Measurements from ENCODE around the gene CDKN1B. TPM values are rescaled to one million over a fixed set of nuclear protein-coding genes. Genes with fewer than 3 reads are reported as not detected.

CDKN1B gene
- total RNA-seq, 3 donors from 2014 or later (not counting 1 experiment from before 2014, with no cell fraction given) = 119 to 207 (median 130) TPM

DNA sequence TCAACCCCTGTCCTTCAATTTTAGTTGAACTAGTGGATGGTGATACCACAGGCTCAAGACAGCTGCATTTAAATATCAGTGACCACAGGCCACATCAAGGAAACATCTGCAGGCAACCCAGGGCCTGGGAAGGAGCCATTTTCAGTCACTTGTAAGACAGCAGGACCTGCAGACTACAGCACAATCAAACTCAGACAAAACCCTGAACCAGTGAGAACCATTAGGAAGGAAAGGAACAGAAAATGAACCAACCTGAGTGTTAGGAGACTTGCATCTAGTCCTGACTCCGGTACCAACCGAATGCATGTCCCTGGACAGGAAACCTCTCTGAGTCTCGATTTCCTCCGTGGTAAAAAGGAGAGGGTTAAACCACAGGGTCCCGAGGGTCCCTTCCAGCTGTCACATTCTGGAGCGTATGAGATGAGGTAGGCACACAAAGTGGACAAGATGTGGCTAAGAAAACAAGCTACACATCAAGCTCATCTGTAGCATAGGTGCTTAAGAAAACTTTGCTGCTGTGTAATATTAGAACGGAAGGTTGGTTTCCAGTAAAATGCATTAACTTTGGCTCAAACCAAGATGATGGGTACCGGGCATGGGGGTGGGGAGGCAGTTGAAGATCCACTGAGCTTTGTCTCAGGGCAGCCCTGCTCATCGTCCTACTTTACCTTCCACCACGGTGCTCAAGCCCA lies 1.6 kb upstream of the CDKN1B start:
- H3K27me3 Mint-ChIP-seq (ENCODE audit: low read depth in 2 of 2) = no peaks in the 10 kb centered on the region
- DNase-seq = peak in 1 of 2 donors; percentile 61
- peak overlapping the region; percentile 99 to 100 for H3K27ac Mint-ChIP-seq
- peak overlapping the region; percentile 100 for H3K4me3 ChIP-seq (ENCODE audit: low read length)
- peak overlapping the region; percentile 99 for H3K27ac ChIP-seq (ENCODE audit: low read length)
- H3K4me1 Mint-ChIP-seq = peaks cover 69 to 71% of the 10 kb centered on the region in 2 donors
- no peaks in the 10 kb centered on the region for H3K9me3 Mint-ChIP-seq
- H3K36me3 Mint-ChIP-seq = peaks cover 23% of the 10 kb centered on the region
- H3K4me1 ChIP-seq (ENCODE audit: control insufficient read depth, insufficient read depth, low read length) = peaks cover 40% of the 10 kb centered on the region
- H3K9me3 ChIP-seq (ENCODE audit: control insufficient read depth, insufficient read depth, low read length) = no peaks in the 10 kb centered on the region
- TF ChIP-seq, protein P1, sequence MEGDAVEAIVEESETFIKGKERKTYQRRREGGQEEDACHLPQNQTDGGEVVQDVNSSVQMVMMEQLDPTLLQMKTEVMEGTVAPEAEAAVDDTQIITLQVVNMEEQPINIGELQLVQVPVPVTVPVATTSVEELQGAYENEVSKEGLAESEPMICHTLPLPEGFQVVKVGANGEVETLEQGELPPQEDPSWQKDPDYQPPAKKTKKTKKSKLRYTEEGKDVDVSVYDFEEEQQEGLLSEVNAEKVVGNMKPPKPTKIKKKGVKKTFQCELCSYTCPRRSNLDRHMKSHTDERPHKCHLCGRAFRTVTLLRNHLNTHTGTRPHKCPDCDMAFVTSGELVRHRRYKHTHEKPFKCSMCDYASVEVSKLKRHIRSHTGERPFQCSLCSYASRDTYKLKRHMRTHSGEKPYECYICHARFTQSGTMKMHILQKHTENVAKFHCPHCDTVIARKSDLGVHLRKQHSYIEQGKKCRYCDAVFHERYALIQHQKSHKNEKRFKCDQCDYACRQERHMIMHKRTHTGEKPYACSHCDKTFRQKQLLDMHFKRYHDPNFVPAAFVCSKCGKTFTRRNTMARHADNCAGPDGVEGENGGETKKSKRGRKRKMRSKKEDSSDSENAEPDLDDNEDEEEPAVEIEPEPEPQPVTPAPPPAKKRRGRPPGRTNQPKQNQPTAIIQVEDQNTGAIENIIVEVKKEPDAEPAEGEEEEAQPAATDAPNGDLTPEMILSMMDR (IDR thresholded peaks at IDR 0.05) = no peak
- no peaks in the 10 kb centered on the region for H3K27me3 ChIP-seq (ENCODE audit: control insufficient read depth, insufficient read depth, low read length)
- no peak for ATAC-seq
- H3K36me3 ChIP-seq (ENCODE audit: control insufficient read depth, insufficient read depth, low read length) = peaks cover 22% of the 10 kb centered on the region
- WGBS (ENCODE audit: insufficient coverage) = 0% methylated on average over 9 of the region's 10 CpGs
- peak overlapping the region; percentile 97 for H3K4me3 Mint-ChIP-seq
- intact Hi-C loops (cut with micrococcal nuclease) = loop anchor here (1.0 to 10.0 kb wide), 6 partner anchors 19 to 1061 kb away; partner anchors contain the start of genes BORCS5, DUSP16, GPR19 and GSG1

GRCh38 chr12:12716151-12716792 lies 896 bp upstream of the CDKN1B start:
- H3K36me3 Mint-ChIP-seq = peaks cover 30% of the 10 kb centered on the region
- H3K4me1 ChIP-seq (ENCODE audit: control insufficient read depth, insufficient read depth, low read length) = peaks cover 41% of the 10 kb centered on the region
- no peaks in the 10 kb centered on the region for H3K27me3 ChIP-seq (ENCODE audit: control insufficient read depth, insufficient read depth, low read length)
- WGBS (ENCODE audit: insufficient coverage) = 1% methylated on average over 15 of the region's 15 CpGs
- TF ChIP-seq, protein P1 (IDR thresholded peaks at IDR 0.05) = no peak
- no peaks in the 10 kb centered on the region for H3K9me3 ChIP-seq (ENCODE audit: control insufficient read depth, insufficient read depth, low read length)
- peaks cover 28% of the 10 kb centered on the region for H3K36me3 ChIP-seq (ENCODE audit: control insufficient read depth, insufficient read depth, low read length)
- peak overlapping the region; percentile 99 to 100 for H3K27ac Mint-ChIP-seq
- peak overlapping the region; percentile 97 for H3K4me3 Mint-ChIP-seq
- peak overlapping the region; percentile 99 for H3K27ac ChIP-seq (ENCODE audit: low read length)
- H3K9me3 Mint-ChIP-seq = no peaks in the 10 kb centered on the region
- H3K4me3 ChIP-seq (ENCODE audit: low read length) = peak overlapping the region; percentile 100
- ATAC-seq = no peak
- peak in 1 of 2 donors; percentile 57 for DNase-seq
- H3K4me1 Mint-ChIP-seq = peaks cover 75 to 78% of the 10 kb centered on the region in 2 donors
- no peaks in the 10 kb centered on the region for H3K27me3 Mint-ChIP-seq (ENCODE audit: low read depth in 2 of 2)
- intact Hi-C loops (cut with micrococcal nuclease) = loop anchor here (1.0 to 10.0 kb wide), 5 partner anchors 20 to 1061 kb away; partner anchors contain the start of genes DUSP16, GPR19 and GSG1

DNA sequence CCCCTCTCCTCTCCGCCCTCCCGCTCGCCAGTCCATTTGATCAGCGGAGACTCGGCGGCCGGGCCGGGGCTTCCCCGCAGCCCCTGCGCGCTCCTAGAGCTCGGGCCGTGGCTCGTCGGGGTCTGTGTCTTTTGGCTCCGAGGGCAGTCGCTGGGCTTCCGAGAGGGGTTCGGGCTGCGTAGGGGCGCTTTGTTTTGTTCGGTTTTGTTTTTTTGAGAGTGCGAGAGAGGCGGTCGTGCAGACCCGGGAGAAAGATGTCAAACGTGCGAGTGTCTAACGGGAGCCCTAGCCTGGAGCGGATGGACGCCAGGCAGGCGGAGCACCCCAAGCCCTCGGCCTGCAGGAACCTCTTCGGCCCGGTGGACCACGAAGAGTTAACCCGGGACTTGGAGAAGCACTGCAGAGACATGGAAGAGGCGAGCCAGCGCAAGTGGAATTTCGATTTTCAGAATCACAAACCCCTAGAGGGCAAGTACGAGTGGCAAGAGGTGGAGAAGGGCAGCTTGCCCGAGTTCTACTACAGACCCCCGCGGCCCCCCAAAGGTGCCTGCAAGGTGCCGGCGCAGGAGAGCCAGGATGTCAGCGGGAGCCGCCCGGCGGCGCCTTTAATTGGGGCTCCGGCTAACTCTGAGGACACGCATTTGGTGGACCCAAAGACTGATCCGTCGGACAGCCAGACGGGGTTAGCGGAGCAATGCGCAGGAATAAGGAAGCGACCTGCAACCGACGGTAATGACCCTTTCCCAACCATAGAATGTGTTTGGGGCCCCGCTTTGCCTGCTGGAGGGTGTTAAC lies 615 bp downstream of the CDKN1B start:
- peaks cover 31% of the 10 kb centered on the region for H3K36me3 Mint-ChIP-seq
- Histone ChIP-seq H3K36me3 (ENCODE audit: control insufficient read depth, insufficient read depth, low read length) (peaks cover 40% of the 10 kb centered on the region), H3K27ac (ENCODE audit: low read length) (peak overlapping the region; percentile 99), H3K4me3 (ENCODE audit: low read length) (peak overlapping the region; percentile 100), H3K4me1 (ENCODE audit: control insufficient read depth, insufficient read depth, low read length) (peaks cover 41% of the 10 kb centered on the region), H3K27me3 (ENCODE audit: control insufficient read depth, insufficient read depth, low read length) (no peaks in the 10 kb centered on the region), H3K9me3 (ENCODE audit: control insufficient read depth, insufficient read depth, low read length) (no peaks in the 10 kb centered on the region)
- peak overlapping the region; percentile 98 for H3K4me3 Mint-ChIP-seq
- no peaks in the 10 kb centered on the region for H3K9me3 Mint-ChIP-seq
- ATAC-seq (peak in 2 of 3 donors; percentile 14 to 39), DNase-seq (peak in 1 of 2 donors; percentile 47)
- under 1% methylated on average over 62 of the region's 62 CpGs for WGBS (ENCODE audit: insufficient coverage)
- TF ChIP-seq, protein P1 (IDR thresholded peaks at IDR 0.05) = no peak
- peaks cover 80 to 85% of the 10 kb centered on the region in 2 donors for H3K4me1 Mint-ChIP-seq
- no peaks in the 10 kb centered on the region for H3K27me3 Mint-ChIP-seq (ENCODE audit: low read depth in 2 of 2)
- peak overlapping the region; percentile 99 to 100 for H3K27ac Mint-ChIP-seq
- intact Hi-C loops (cut with micrococcal nuclease) = loop anchor here (1.0 to 10.0 kb wide), 6 partner anchors 8 to 1063 kb away; partner anchors contain the start of genes DUSP16 and GSG1
